Stimulated activated CD4-positive, alpha-beta T cell treated with anti-CD3 and anti-CD28 coated beads, Interleukin-1b, Interleukin-23, amount 100 ng/mL, for 1 hour (primary cell): Measurements from ENCODE around the gene SUB1.
"Not testable (repeated sequence)": the region's sequence is repeated elsewhere in the genome, so short reads cannot be mapped to it uniquely, and the experiment has no call there.

Source experiments
- DNase-seq, 2 donors: peaks; one replicate each; pipeline ENCODE4 v3.0.0-alpha.2; 2020; ENCODE audit warnings: low read depth in 2 of 2

Gene SUB1

DNA sequence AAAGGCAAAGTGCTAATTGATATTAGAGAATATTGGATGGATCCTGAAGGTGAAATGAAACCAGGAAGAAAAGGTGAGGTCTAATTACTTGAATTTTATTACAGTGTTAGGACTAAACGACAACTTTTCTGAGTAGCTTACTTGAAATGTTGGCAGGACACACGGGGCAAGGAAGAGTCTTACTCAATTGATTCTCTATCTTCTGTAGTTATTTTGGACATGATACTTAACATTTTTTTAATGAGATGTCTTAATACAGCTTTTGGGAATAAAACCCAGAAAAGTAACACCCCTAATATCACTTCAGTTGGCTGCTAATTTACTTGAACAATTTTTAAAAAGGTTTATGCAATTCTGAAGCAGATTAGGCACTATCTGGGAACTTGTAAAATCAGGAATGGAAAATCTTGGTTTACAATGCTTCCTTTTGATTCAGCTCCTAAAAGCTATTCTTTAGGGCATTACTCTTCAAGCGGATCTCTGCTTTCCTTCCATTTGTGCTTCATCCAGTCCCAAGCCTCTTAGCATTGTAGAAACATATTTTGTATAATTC lies 13.7 kb downstream of the SUB1 start:
- no peak for DNase-seq

- DNase-seq = no peak
Measured at GRCh38 chr5:32600054-32600622, 14.8 kb downstream of the SUB1 start.

DNA sequence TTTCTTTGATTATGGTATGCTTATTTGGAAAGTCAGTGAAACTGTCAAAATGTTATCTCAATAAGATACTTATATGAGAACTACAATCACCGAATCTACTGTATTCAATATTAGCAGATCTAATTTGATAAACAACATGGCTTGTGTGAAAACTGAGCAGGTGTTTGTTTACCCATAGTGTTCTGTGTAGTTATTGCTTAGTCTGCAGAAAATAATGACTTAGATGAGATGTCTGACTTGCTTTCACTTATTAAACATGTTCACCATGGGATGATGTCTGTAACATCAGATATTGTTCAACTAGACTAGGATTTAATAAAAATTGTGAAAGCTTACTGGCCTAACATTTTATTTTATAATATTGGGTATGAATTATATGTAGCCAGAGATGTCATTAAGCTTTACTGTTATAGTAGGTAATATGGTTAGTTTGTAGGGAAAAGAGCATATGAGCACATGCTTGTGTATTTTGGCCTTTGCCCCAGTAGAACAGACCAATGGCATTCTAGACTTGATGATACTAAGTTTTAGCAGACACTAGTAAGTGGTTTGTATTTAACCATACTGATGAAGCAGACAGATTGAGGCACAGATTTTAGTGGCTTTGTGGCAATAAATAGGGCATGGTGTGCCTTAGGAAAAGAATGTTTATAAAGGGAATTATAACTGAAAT lies 16.4 kb downstream of the SUB1 start:
- DNase-seq = no peak

DNA sequence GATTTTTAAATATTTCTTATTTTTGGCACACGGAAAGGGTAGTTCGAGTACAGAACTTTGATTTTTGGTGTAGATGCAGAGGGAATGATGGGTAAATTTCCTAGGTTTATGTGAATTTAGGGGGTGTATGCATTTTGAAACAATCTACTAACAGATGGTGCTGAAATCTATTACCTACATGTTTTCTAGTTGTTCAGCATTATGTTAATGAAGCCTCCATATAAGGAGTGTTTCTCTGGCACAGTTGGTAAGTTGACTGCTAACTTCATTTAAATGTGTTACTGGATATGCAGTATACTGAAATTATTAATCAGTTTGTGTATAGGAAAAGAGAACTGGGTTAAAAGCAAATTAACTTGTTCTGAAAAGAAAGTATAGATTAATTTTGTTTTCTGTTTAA lies 17.5 kb downstream of the SUB1 start:
- no peak for DNase-seq

DNA sequence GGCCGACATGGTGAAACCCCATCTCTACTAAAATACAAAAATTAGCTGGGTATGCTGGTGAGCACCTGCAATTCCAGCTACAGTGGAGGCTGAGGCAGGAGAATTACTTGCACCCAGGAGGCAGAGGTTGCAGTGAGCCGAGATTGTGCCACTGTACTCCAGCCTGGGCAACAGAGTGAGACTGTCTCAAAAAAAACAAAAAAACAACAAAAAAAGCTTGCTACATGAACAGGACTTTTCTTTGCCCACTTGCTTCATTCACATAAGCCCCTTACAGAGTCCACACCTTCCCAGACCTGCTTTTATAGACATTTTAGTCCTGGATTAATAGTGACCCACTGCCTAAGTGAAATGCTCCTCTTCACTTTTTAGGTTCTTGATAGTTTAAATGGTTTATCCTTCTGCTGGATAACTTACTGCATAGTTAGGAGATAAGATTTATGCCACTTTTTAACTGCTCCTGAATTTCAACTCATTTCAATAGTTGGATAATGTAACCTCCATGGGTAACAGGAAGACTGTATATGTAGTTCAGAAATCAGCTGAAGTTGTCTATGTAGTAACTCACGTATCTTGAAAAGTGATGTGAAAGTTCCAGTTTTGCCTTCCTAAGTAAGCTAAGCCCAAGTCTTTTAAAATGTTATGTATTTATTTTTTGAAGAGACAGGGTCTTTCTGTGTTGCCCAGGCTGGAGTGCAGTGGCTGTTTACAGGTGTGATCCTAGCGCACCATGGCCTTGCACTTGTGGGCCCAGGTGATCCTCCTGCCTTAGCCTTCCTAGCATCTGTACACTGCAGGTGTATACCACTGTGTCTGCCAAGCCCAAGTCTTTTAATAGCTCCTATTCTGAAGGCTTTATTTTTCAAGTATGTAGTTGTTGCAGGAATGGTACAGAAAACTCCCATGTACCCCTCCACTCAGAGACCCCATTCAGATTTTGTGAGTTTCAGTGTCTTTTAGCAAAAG lies 19.7 kb downstream of the SUB1 start:
- DNase-seq = no peak

GRCh38 chr5:32605766-32606152 lies 20.4 kb downstream of the SUB1 start:
- no peak for DNase-seq

DNA sequence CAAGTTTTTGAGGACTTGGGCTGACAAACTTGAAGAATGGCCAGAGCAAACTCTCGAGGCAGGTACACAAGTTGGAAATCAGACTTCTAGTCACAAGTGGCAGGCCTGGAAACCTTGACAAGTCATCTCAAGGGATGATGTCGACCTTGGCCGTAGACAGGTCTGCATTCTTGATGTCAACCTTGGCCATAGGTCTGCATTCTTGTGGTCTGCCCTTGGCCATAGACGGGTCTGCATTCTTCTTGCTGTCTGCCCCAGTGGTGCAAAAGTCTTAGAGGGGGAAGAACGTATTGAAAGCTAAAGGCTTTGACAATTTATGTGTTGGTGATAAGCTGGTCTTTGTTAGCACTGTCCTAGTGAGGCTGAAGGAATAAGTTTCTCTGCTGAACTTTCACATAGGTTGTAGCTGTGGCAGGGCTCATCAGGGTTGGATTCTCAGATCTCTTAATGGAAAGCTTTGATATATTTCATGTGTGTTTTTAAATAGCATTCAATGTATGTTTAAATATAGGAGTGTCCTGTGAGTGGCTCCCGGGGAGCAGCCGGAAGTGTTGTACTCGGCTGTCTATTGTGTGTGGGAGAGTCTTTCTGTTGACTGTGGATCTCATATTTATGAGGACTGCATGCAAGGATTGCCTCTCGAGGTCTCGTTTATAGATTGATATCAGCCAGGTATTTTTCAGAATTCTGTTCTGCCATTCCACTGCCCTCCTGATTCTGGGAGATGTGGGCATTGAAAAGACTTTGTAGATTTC lies 27.0 kb downstream of the SUB1 start:
- no peak for DNase-seq

GRCh38 chr5:32613050-32613672 lies 27.8 kb downstream of the SUB1 start:
- DNase-seq = peak; percentile 64 to 82

DNA sequence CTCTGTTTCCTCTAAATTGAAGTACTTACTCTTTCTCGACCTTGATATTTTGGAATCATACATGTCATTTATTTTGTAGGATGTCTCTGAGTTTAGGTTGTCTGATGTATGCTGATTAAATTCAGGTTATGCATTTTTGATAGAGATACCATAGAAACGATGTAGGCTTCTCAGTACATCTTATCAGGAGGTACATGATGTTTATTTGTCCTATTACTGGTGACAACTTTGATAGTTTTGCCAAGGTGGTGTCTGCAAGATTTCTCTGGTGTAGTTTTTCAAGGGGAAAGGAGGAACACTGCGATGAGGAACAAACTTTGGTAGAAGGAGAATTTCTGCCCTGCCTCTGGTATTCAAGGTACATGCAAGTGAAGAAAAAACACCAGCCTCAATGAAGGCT lies 29.9 kb downstream of the SUB1 start:
- DNase-seq = no peak

- no peak for DNase-seq
Measured at GRCh38 chr5:32618962-32619361, 33.6 kb downstream of the SUB1 start.

- no peak for DNase-seq
Measured at GRCh38 chr5:32621256-32621655, 35.9 kb downstream of the SUB1 start.

- no peak for DNase-seq
Measured at GRCh38 chr5:32625106-32625505, 39.7 kb downstream of the SUB1 start.

- no peak for DNase-seq
Measured at GRCh38 chr5:32625547-32625946, 40.2 kb downstream of the SUB1 start.

DNA sequence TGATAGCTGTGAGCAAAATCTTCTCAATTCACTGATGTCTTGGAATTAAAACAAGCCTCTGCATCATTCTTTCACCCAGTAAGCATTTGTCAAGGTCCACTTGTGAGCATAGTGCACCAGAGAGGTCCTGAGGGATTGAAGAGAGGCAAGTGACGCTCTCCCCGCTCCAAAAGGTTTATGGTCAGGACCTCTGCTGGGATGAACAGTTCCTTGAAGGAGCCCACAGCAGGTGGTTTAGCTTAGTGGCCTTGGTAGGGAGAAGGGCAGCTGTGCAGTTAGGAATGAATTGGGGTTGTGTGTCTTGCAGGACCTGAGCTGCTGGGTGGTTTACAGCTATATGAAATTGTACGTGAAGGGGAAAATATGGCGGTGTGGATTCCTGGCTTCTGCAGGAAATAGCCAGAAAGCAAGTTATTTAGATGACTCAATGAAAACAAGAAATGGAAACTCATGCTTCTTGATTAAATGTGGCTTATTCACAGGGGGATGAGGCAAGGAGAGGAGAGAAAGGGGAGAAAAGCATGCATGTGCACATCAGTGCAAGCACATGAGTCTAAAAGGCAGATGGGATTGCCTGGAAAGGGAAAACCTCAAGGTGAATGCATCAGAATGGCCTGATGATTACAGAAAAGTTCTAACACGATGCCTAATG lies 42.0 kb downstream of the SUB1 start:
- no peak for DNase-seq

DNA sequence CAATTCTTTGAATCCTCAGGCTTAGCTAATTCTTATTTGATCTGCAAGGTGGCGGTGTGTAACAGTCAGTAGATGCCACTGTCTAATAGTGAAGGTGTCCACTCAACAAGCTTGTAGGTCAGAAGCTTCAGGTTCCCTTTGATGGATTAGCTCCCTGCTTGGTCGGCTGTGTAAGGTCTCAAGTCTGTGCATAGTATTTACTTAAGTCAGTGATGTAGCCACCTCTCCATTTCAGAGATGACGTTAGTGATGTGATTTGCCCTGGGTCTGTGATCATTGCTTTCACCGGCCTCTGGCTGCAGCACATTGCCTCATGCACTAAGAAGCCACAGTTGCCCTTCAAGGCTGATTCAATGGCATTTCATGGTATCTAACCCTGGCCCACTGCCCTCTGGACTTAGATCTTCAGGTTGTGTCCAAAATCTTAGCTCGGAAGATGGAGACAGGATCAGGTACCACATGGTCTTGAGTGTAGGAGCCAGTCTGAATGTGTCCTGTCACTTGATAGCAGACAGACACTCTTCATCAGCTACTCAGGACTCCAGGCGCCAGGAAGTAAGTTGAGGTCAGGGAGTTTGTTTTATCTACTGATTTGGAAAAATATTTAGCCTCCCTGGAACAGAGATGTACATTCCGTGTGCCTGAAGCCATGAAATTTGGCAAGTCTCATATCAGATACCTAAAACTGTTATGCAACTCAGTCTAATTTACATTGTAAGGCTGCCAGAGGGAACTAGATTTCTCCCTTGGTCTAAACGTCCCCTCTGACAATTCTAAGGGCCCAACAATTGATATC lies 42.9 kb downstream of the SUB1 start:
- no peak for DNase-seq

DNA sequence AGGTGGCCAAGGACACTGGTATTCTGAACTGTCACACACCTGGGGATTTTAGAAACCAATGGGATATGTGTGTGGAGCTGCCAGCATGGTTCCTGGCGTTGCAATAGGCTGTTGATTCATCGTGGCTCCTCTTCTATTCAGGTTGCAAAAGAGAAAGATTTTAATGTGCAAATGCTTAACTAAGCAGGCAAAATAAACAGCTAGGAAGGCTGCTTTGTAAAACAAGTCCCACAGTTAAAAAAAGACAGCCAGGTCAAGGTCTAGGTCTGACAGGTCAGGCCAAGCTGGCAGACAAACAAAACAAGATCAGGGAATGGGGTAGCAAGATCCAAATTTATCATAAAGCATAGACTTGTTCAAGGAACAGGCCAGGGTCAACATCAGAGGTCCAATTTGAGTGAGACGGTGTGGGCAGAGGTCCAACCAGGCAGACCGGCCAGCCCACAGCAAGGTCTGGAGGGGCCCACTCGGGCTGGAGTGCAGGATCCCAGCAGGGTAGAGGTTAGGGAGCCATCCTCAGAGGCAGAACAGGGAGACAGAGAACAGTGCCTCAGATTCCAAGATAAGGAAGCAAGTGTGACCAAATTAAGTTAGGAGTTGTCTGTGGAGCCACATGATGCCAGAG lies 45.6 kb downstream of the SUB1 start:
- DNase-seq = no peak

GRCh38 chr5:32633017-32633416 lies 47.7 kb downstream of the SUB1 start:
- not testable (repeated sequence) for DNase-seq

GRCh38 chr5:32638309-32638708 lies 53.0 kb downstream of the SUB1 start:
- no peak for DNase-seq

DNA sequence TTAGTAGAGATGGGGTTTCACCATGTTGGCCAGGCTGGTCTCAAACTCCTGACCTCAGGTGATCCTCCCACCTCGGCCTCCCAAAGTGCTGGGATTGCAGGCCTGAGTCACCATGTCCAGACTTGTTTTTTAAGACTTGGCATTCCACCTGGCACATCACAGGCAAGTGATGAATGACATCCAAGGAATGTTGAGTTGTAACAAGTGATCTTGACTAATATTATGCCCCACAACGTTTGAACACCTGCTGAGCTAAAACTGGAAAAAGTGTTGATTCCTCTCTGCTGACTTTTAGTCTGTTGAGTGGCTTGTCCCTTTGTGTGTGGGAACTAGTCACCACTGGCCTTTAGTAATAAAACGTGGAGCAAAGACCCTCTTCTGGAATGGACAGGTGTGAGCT lies 54.6 kb downstream of the SUB1 start:
- no peak for DNase-seq
